ENCODE measurements around the gene MEOX2.

Gene MEOX2

DNA sequence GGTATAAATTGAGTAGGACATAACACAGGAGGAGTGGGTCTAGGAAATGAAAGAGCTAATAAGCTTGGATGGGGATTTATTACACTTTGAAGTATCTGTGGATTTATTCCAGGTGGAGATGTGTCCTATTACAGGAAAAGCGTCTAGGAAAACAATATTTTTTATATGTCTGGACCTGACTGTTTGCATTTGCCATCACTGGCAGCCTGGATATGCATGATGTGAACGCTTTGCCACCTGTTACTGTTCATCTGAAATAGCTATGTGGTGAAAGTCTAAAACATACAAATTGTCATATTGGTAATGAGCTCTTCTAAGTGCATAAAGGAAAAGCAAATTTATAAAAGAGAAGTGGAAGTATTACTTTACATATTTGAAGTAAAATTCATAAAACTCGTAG is 93.1 kb downstream of the MEOX2 start:
- TF ChIP-seq, protein P1, sequence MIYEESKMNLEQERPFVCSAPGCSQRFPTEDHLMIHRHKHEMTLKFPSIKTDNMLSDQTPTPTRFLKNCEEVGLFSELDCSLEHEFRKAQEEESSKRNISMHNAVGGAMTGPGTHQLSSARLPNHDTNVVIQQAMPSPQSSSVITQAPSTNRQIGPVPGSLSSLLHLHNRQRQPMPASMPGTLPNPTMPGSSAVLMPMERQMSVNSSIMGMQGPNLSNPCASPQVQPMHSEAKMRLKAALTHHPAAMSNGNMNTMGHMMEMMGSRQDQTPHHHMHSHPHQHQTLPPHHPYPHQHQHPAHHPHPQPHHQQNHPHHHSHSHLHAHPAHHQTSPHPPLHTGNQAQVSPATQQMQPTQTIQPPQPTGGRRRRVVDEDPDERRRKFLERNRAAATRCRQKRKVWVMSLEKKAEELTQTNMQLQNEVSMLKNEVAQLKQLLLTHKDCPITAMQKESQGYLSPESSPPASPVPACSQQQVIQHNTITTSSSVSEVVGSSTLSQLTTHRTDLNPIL (CRISPR knock-in tag; IDR thresholded peaks at IDR 0.05; ENCODE audit: low read depth), result no peak
- TF ChIP-seq, protein P2, sequence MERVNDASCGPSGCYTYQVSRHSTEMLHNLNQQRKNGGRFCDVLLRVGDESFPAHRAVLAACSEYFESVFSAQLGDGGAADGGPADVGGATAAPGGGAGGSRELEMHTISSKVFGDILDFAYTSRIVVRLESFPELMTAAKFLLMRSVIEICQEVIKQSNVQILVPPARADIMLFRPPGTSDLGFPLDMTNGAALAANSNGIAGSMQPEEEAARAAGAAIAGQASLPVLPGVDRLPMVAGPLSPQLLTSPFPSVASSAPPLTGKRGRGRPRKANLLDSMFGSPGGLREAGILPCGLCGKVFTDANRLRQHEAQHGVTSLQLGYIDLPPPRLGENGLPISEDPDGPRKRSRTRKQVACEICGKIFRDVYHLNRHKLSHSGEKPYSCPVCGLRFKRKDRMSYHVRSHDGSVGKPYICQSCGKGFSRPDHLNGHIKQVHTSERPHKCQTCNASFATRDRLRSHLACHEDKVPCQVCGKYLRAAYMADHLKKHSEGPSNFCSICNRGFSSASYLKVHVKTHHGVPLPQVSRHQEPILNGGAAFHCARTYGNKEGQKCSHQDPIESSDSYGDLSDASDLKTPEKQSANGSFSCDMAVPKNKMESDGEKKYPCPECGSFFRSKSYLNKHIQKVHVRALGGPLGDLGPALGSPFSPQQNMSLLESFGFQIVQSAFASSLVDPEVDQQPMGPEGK (CRISPR knock-in tag; IDR thresholded peaks at IDR 0.05; ENCODE audit: borderline replicate concordance), result no peak
- TF ChIP-seq ESRRG (CRISPR knock-in tag; IDR thresholded peaks at IDR 0.05) (no peak), CSRNP3 (CRISPR knock-in tag; IDR thresholded peaks at IDR 0.05) (no peak)
- no peak for ATAC-seq

DNA sequence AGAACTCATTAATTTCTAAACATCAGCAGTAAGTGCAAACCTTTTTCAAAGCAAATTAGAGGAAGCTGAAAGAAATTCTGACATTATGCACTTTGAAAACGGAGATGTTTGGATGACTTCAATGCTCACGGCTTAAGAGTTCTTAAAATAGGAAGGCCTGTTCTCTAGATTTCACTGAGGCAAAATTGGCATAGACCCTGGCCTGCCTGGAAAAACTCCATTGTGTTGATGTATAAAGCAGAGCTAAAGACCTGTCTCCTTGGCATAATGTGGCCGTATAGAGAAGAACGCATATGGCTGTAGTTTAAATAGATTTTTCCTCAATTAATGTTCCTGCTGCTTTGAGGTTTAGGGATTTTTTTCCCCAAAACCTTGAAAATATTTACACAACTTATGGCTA is 100.2 kb downstream of the MEOX2 start:
- ATAC-seq, result no peak
- TF ChIP-seq ARNTL (CRISPR knock-in tag; IDR thresholded peaks at IDR 0.05; ENCODE audit: borderline replicate concordance, low read depth), result no peak
- no peak for TF ChIP-seq RARB (CRISPR knock-in tag; IDR thresholded peaks at IDR 0.05)
- TF ChIP-seq, protein P3, sequence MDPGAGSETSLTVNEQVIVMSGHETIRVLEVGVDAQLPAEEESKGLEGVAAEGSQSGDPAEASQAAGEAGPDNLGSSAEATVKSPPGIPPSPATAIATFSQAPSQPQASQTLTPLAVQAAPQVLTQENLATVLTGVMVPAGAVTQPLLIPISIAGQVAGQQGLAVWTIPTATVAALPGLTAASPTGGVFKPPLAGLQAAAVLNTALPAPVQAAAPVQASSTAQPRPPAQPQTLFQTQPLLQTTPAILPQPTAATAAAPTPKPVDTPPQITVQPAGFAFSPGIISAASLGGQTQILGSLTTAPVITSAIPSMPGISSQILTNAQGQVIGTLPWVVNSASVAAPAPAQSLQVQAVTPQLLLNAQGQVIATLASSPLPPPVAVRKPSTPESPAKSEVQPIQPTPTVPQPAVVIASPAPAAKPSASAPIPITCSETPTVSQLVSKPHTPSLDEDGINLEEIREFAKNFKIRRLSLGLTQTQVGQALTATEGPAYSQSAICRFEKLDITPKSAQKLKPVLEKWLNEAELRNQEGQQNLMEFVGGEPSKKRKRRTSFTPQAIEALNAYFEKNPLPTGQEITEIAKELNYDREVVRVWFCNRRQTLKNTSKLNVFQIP (CRISPR knock-in tag; IDR thresholded peaks at IDR 0.05; ENCODE audit: borderline replicate concordance, low read depth), result no peak
- TF ChIP-seq ISL1 (CRISPR knock-in tag; IDR thresholded peaks at IDR 0.05), result no peak
- TF ChIP-seq ZNF70 (CRISPR knock-in tag; IDR thresholded peaks at IDR 0.05), result no peak
- TF ChIP-seq ZFP3 (CRISPR knock-in tag; IDR thresholded peaks at IDR 0.05), result no peak
- no peak for TF ChIP-seq ZC3H10 (CRISPR knock-in tag; IDR thresholded peaks at IDR 0.05)
- TF ChIP-seq, protein P2 (CRISPR knock-in tag; IDR thresholded peaks at IDR 0.05; ENCODE audit: borderline replicate concordance), result no peak
- TF ChIP-seq ZNF565 (CRISPR knock-in tag; conservative IDR thresholded peaks at IDR 0.05; ENCODE audit: low read depth), result no peak
- no peak for TF ChIP-seq CSDC2 (CRISPR knock-in tag; IDR thresholded peaks at IDR 0.05)
- no peak for TF ChIP-seq ESRRG (CRISPR knock-in tag; IDR thresholded peaks at IDR 0.05)
- no peak for TF ChIP-seq GLIS3 (CRISPR knock-in tag; IDR thresholded peaks at IDR 0.05)
- TF ChIP-seq SNAI2 (CRISPR knock-in tag; IDR thresholded peaks at IDR 0.05), result no peak
- TF ChIP-seq, protein P1 (CRISPR knock-in tag; IDR thresholded peaks at IDR 0.05; ENCODE audit: low read depth), result no peak
- no peak for TF ChIP-seq TSHZ2 (CRISPR knock-in tag; IDR thresholded peaks at IDR 0.05)
- TF ChIP-seq ZFP30 (CRISPR knock-in tag; IDR thresholded peaks at IDR 0.05), result no peak
- TF ChIP-seq CSRNP3 (CRISPR knock-in tag; IDR thresholded peaks at IDR 0.05), result no peak
- TF ChIP-seq BACH2 (CRISPR knock-in tag; IDR thresholded peaks at IDR 0.05; ENCODE audit: borderline replicate concordance), result no peak
- TF ChIP-seq OSR1 (CRISPR knock-in tag; IDR thresholded peaks at IDR 0.05), result no peak
